NCI-H526 treated with DMSO at 0.1 percent for 48 hours (cell line): ENCODE results near the gene ARHGAP22.

Source experiments
- DNase-seq: peaks from one replicate; lab custom pipeline; 2025; lab: John Stamatoyannopoulos, UW

The ARHGAP22 gene

DNA sequence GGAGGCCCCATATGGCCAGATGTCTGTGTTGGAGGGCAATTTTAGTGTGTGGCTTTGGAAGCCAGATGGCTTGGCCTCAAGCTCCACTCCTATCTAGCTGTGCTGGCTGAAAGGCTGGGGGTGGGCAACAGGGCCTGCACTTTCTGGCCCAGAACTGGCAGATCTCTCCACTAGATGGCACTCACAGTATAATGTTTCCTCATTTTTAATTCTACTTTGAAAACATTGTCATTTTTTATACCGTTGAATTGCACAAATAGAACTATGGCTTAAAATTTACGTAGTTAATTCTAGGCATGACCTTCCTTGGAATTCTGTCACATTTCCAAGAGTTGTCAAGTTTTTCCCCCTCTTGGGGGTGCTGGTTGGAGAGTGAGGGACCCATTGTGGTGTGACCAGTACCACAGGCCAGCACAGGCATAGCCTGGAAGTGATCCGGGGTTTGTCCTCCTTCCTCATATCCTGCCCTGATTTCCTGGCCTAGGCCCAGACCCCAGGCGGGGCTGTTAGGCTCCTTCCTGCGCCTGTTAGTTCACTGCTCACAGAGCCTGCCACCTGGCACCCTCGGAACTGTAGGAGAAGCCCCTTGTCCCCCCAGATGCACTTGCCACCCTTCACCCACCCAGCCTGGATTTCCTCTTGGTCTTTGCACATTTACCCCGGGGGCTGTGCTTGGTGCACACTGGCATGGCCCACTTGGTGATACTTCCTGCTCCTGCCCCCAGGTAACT, 52.8 kb downstream of the ARHGAP22 start:
- DNase-seq, result no peak

- DNase-seq, result no peak
These were observed 53.9 kb downstream of the ARHGAP22 start for GRCh38 chr10:48550977-48551376.

- DNase-seq, result no peak
These were observed 54.7 kb downstream of the ARHGAP22 start for GRCh38 chr10:48550071-48550691.

GRCh38 chr10:48549236-48549635, 55.6 kb downstream of the ARHGAP22 start:
- DNase-seq, result no peak

GRCh38 chr10:48548531-48549135, 56.2 kb downstream of the ARHGAP22 start:
- DNase-seq, result no peak

DNA sequence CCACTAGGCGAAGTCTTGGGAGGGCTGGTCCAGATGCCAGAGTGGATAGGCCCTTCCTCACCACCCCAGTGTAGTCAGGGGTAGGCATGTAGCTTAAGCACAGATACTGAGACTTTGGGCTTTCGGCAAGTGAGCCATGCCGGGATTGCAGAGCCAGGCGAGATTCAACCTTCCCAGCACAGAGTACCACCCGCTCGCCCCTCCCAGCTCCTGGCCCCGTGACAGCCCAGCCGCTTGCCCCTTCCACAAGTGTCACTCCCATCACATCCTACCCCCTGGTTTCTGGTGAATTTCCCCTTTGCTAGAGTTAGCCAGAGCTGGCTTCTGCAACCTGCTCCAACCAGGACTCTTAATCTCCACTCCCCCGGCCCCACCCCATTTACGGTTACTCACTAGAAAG, 56.9 kb downstream of the ARHGAP22 start:
- no peak for DNase-seq

GRCh38 chr10:48547061-48547895, 57.6 kb downstream of the ARHGAP22 start:
- no peak for DNase-seq

- DNase-seq, result no peak
These were observed 59.3 kb downstream of the ARHGAP22 start for GRCh38 chr10:48545462-48546145.

GRCh38 chr10:48543182-48543844, 61.6 kb downstream of the ARHGAP22 start:
- no peak for DNase-seq

- DNase-seq, result no peak
These were observed 62.2 kb downstream of the ARHGAP22 start for GRCh38 chr10:48542471-48543181.

DNA sequence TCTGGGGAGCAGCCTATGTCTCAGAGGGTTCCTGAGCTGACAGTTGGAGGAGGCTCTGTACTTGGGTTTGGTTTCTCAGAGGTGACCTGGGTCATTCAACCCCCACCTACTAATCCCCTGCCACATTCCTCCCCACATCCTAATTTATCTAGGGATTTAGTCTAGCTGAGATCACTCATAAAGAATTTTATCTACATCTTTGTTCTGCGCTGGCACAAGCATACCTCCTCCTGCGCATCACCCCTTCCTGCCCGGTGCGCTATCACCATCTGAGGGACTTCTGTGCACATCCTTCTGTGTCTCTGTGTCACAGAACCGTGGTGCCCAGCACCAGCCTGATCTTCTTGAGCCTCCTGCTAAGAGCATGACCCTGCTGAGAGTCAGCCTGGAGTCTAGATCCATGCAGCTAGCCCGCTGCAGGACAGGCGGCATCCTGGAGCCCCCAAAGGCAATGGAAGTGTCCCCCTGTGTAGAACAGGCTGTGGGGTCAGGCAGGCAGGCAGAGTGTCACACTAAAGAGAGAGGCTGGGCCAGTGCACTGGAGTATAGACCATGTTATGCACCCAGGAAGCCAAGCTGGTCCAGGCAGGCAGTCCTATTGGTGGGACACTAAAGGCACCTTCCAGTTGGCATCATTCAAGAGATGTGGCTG, 63.6 kb downstream of the ARHGAP22 start:
- DNase-seq, result no peak

DNA sequence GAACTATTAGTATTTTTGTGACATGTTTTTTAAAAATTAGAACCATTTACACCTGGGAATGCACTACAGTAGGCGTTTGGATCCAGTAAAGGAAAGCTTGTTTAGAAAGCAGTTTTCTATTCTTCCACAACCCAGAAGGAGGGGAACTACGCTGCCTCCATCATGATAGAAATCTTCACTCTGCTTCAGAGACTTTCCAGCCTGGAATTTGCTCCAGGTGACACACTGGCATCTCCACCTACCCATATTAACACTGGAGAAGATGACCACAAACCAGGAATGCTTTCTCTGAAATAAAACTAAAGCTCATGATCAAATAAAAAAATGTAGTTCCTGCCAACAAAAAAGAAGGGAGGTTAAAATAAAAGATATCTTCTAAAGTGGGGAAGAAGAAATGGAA, 66.3 kb downstream of the ARHGAP22 start:
- no peak for DNase-seq

DNA sequence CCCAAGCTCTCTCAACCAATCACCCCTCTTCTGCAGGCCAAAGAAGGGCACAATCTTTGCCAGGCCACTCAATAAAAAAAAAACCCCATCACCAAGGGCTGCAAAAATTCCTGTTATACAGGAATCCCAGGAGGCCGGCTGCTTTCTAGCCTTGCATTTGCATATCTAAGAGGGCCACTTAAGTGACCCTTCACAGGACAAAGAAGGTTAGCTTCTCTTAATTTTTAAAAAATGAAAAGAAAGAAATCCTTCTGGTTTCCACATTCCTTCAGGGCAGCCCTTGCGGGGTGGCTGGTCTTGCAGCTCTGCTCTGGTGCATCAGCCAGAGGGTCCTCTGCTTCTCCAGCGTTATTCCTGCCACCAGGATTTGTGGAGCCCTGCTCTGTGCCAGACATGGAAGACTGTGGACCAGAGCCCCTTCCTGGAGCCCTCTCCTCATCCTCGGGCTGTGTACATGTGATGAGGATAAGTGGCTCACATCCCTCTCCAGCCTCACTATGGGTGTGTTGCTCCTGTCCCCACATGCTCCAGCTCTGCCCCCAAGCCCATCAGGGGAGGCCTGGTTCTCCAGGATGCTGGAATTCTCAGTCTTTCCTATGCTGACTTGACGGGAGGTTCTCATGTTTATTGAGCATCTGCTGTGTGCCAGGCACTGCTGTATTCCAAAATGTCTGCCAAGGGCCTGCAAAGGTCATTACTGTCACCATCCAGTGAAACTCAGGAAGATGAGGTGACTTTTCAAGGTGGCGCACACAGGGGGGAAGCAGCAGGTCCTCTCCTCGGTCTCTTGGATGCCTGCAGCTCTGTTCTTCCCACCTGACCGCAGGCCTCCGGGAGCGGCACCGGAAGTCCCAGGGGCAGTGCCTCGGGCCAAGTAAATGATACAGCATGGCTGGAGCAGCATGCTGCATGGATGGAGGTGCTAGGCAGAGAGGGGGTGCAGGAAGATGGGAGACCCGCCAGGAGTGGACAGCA, 67.7 kb downstream of the ARHGAP22 start:
- DNase-seq, result no peak

DNA sequence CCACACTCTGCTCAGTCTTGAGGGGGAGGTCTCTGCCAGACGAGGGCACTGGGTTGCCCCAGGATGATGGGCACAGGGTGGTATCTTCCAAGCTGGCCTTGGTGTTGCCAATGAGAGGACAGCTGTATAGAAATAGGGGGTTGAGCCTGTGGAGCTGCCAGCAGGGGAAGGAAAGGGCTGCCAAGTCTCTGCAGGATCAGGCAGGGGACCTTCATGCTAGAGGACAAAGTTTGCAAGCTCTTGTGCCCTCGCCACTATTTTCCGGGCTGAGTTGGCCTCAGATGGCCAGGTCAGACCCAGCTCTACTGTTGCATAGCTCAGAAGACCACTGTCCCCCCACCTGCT, 68.7 kb downstream of the ARHGAP22 start:
- no peak for DNase-seq

GRCh38 chr10:48535416-48536155, 69.3 kb downstream of the ARHGAP22 start:
- no peak for DNase-seq

DNA sequence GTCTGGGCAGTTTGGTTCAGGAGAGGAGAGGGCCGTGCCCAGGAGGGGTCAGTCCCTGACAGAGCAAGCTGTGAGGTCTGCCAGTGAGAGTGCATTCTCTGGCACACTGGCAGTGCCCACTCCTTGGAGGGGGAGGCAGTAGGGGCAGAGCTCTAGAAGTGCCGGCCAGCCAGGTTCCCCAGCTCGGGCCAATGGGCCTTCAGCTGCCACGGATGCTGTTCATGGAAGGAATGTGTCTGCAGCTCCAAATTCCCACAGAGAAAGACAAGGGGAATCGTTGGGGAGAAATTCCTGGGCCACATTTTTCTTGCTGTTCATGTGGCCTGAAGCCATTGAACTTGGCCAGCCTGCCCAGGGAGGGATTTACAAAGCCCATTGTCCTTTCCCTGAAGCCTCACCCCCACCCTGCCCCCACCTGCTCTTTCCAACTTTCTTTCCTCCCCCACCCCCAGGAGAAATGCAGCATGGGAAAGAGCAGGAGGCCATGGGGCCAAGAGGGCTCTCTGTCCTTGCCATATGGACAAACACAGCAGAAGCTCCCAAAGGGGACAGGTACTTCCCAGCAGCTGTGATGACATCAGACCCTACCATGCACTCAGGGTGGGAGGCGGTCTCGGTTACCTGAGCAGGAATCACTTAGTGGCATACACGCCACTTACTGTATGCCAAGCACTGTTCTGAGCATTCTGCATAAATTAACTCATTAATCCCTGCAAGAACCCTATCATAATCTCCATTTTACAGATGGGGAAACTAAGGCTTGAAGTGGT, 70.7 kb downstream of the ARHGAP22 start:
- DNase-seq, result no peak

DNA sequence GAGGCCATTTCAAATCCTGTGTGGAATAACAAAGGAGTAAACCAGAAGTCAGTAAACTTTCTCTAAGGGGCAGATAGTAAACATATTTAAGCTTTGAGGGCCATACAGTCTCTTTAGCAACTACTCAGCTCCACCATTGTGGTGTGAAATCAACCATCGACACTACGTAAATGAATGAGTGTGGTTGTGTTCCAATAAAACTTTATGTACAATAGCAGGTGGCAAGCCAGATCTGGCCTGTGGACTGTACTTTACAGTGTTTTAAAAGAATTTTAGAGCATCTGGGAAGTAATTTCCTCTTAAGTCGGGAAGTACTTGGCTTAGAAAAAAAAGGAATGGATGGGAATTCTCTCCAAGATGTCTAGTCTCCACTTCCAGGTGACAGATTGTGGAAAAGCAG, 71.3 kb downstream of the ARHGAP22 start:
- no peak for DNase-seq

DNA sequence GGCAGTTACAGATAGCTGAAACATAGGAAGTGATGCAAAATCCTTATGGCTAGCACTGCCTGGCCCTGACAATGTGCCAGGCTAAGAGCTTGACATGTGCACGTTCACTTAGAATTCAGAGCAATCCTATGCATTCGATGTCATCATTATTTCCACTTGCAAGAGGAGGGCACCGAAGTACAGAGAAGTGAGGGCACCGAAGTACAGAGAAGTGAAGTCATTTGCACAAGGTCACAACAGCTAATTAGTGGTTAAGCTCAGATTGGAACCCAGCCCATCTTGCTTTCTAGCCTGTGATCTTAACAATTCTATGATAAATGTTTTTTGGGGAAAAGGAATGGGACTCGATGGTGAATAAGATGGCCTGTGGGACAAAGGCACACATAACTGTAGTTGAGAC, 73.4 kb downstream of the ARHGAP22 start:
- DNase-seq, result no peak
